ENCODE data around the gene STING1. TPM values are rescaled to one million over a fixed set of nuclear protein-coding genes. Genes with fewer than 3 reads are reported as not detected.

Gene STING1
- 0.81 to 1.2 TPM (median 1.1 TPM) in 5 replicates for total RNA-seq (2022; extraction: Qiagen RNA extraction; ENCODE audit: low read depth)

DNA sequence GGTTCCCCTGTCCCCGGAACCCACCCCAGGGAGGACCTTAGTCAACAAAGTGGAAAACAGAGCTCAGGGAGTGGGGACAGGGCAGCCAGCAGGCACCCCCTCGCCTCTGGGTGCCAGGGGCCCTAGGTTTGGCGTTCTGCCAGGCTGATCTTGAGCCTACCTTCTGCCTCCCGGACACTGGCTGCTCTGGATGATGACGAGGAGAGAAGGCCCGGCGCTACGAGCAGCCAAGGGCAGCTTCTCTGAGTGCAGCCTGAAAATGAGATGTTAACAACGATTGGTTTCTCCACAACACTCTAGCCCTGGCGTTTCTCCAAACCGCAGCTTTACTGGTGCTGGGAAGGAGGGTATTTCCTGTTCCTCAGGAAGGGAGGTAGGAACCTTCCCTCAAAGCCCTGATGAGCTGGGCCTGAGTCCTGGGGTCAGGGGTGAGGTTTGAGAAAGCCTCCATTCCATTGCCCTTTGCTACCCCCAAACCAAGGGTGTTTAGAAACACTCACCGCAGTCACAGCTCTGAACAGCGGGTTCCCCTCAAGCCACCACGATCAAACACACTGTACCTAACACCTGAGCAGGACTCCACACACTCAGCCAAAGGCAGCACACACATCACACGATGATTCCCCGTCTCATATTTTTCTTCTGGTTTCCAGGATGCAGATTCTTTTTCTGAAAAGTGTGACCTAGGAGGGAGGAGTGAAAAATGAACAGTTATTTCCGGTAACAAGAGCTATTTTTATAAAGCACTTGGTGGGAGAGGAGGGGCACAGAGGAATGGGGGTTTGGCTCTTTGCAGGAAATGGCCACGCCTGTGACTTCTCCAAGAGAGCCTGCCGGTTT is at the start of gene STING1:
STING1 (minus strand) TSS at position 709 of the 840 bp plus-strand sequence. CDS start 1,054 bp downstream, outside the sequence.

DNA sequence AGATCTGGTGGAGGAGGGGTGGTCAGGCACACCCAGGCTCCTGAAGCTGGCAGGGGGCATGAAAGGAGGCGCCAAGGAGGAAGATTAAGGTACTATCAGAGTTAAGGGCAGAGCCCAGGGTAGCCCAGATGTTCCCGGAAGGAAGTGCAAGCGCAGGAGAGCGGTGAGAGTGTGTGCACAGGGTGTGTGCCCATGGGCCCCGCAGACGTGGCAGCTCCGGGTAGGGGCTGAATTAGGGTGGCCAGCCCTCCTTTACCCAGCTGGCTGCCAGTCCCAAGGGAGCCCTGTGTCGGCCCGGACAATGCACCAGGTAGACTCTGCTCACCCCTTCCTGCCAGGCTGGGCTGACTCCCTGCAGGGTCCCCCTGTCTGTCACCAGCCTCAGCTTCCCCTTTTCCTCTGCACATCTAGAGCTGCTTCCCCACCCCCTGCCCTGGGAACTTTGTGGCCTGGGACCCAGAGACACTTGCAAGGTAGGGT is 11.7 kb downstream of the STING1 start, which contains the start of gene SMIM33:
SMIM33 (plus strand) TSS at position 184 of the 480 bp plus-strand sequence; CDS start at position 302, 118 bp downstream.

DNA sequence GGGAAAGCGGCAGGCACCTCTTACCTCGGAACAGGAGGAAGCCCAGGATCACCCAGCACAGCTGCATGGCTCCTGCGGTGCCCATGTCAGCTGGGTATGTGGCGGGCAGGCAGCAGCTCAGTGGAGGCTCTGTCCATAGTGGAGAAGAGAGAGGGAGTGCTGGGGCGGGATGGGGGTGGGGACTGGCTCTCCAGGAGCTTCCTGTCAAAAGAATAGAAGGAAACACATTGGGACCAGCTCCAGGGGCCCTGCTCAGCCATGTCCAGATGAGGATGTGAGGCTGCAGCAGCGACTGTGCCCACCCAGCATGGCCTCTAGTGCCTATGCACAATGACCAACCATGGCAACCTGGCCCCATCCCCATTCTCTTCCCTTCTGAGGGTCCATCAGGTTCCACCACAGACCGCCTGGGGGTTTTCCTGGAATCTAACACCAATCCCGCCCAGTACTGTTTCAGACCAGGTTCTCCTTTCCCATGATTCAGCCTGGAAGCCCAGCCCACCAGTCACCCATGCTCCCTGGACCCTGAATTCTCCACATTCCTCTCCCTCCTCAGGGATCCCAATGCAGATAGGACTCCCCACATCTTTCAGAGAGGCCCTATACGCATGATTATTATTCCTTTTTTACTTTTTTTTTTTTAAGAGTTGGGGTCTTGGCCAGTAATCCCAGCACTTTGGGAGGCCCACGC is 19.8 kb downstream of the STING1 start, which contains the start of gene ECSCR:
ECSCR (minus strand) TSS at position 158 of the 691 bp plus-strand sequence; CDS start at position 85, 73 bp downstream.

DNA sequence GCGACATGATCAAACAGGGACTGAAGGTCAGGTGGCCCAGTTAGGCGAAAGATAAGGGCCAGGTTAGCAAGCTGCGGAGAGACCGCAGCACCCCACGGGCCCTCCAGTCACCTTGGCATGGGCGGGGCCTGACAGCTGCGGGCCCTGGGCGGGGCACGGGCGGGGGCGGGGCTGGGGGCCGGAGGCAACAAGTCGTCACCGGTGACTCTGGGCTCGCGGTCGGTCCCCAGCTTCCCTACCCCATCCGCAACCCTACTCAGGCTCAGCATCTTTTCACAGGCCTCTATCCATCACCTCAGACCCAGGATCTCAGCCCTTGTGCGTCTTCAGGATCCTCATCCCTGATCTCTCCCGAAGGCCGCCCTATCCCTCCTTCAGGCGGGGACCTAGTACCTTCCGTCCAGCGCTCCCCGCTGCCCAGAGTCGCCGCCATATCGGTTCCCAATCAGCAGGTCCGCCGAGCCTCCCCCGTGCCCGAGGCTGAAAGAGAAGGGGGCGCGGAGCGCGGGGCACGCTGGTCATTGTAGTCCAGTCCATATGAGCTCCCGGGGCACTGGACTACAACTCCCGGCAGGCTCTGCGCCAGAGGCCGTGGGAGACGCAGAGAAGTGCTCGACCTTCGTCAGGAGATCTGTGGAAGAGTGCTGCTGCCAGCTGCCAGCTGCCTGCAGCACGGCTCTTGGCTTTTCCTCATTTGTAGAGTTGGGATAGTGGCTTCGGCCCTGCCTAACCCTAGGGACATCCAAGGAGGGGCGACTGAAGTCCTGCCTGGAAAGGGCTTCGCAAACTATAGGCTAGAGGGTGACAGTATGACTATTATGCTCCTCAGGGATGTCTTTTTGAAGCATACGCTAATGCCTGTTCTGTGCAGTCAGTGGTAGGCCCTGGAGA is 43.3 kb downstream of the STING1 start, which contains the start of gene DNAJC18:
DNAJC18 (minus strand) TSS at position 513 of the 891 bp plus-strand sequence; CDS start at position 433, 80 bp downstream.

Other genes starting within 250 kb of the STING1 start
- gene MATR3, start 189.0 kb downstream of the STING1 start, total RNA-seq (2022; extraction: Qiagen RNA extraction; ENCODE audit: low read depth): 147 to 200 TPM (median 180 TPM) in 5 replicates
- gene PAIP2, start 140.9 kb downstream of the STING1 start, total RNA-seq (2022; extraction: Qiagen RNA extraction; ENCODE audit: low read depth): 85.0 to 113 TPM (median 91.3 TPM) in 5 replicates
- gene SLC23A1, start 99.5 kb downstream of the STING1 start, total RNA-seq (2022; extraction: Qiagen RNA extraction; ENCODE audit: low read depth): 0.70 to 1.6 TPM (median 1.3 TPM) in 5 replicates
- 0.16 TPM in 1 of 5 replicates, not detected in the others for gene MZB1, start 92.8 kb downstream of the STING1 start, total RNA-seq (2022; extraction: Qiagen RNA extraction; ENCODE audit: low read depth)
- 0.27 to 0.33 TPM (median 0.31 TPM) in 5 replicates for gene PROB1, start 87.7 kb downstream of the STING1 start, total RNA-seq (2022; extraction: Qiagen RNA extraction; ENCODE audit: low read depth)
- gene SPATA24, start 78.7 kb downstream of the STING1 start, total RNA-seq (2022; extraction: Qiagen RNA extraction; ENCODE audit: low read depth): 4.7 to 5.7 TPM (median 5.3 TPM) in 5 replicates
- gene DNAJC18, start 43.2 kb downstream of the STING1 start, total RNA-seq (2022; extraction: Qiagen RNA extraction; ENCODE audit: low read depth): 6.4 to 9.4 TPM (median 8.4 TPM) in 5 replicates
- gene ECSCR, start 20.0 kb downstream of the STING1 start, total RNA-seq (2022; extraction: Qiagen RNA extraction; ENCODE audit: low read depth): not detected in 5 replicates
- not detected in 5 replicates for gene SMIM33, start 11.8 kb downstream of the STING1 start, total RNA-seq (2022; extraction: Qiagen RNA extraction; ENCODE audit: low read depth)
- gene UBE2D2, start 78.6 kb upstream of the STING1 start, total RNA-seq (2022; extraction: Qiagen RNA extraction; ENCODE audit: low read depth): 110 to 155 TPM (median 155 TPM) in 5 replicates
- gene CXXC5, start 165.6 kb upstream of the STING1 start, total RNA-seq (2022; extraction: Qiagen RNA extraction; ENCODE audit: low read depth): 19.6 to 27.7 TPM (median 26.3 TPM) in 5 replicates

Data from A549 treated with CpdA at 1 μM for 4 hours (cell line).